Suprapubic skin (tissue), 4 donors: Measurements from ENCODE around the gene MPDZ.

Experiments used
- CTCF ChIP-seq, 2 donors: fragments of 200-600 bp in 1 of 2; fragments of 450-650 bp in 1 of 2; sonication (generic) in 1 of 2; IDR thresholded peaks; one replicate each; pipeline ENCODE4 v1.5.1; 2016 to 2019; ENCODE audit warnings: antibody characterized with exemption in 2 of 2, mild to moderate bottlenecking in 1 of 2, moderate library complexity in 1 of 2
- POLR2A ChIP-seq, 2 donors: fragments of 450-650 bp; IDR thresholded peaks; one replicate each; pipeline ENCODE4 v1.6.1; 2017; ENCODE audit warnings: antibody characterized with exemption in 2 of 2, mild to moderate bottlenecking in 2 of 2, moderate library complexity in 2 of 2
- POLR2AphosphoS5 ChIP-seq, 3 donors: sonication (generic); formaldehyde crosslinking; IDR thresholded peaks; one replicate each; pipeline ENCODE4 v1.6.1; 2017; ENCODE audit warnings: antibody characterized with exemption in 3 of 3

GRCh38 chr9:13296972-13297371 lies 17.5 kb upstream of the MPDZ start:
- no peak for TF ChIP-seq CTCF (IDR thresholded peaks at IDR 0.05)
- no peak for TF ChIP-seq POLR2A (IDR thresholded peaks at IDR 0.05)
- TF ChIP-seq POLR2AphosphoS5 (IDR thresholded peaks at IDR 0.05): no peak
